Kidney capillary endothelial cell (primary cell): Measurements from ENCODE around the gene JAML.

Experiments
- DNase-seq: peaks from one replicate; pipeline ENCODE4 v3.0.0-alpha.2; 2018; ENCODE audit warnings: low spot score

The JAML gene

DNA sequence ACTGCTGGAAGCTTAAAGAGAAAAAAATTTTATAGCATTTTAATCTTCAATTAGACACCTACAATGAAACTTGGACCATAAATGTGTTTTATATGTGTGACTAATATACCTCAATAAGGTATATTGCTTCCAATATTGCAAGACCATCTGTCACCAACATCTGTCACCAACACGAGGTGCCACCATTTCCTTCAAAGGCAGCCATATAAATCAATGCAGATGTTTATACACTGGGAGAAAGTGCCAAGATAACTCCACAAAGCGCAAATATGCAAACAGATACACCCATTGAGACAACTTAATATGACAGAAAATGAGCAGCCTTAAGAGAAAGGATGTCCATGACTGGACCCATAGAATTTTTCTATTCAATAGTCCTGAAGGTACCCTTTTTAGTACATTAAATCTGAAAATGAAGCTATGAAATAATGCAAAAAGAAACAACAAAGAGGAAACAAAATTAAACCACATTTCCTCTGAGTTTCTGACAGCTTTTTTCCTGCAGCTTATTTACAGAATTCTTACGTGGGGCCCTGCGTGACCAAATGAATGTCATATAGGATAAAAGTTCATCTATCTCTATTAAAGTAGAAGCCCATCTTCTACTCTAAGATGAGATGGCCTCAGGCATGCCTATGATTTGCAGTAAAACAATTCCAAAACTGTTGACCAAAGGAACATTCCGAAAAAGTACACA is 14.8 kb upstream of the JAML start:
- no peak for DNase-seq

DNA sequence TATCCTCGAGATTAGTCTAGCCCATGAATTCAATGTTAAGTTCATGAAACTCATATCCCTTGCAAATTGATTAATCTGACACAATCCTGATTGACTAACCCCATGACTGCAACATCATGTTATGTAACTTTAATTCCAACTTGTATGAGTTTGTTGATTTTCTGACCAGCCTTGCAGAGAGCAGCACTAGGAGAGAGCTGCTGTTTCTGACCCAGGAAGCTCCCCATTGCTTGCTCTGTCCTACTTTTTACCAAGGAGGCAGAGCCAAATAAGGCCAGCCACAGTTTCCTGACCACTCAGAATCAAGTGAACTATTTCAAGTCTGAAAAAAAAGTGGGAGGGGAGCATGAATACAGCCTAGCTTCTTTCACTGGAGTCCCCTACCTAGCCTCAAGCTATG is 14.1 kb upstream of the JAML start:
- DNase-seq: no peak

DNA sequence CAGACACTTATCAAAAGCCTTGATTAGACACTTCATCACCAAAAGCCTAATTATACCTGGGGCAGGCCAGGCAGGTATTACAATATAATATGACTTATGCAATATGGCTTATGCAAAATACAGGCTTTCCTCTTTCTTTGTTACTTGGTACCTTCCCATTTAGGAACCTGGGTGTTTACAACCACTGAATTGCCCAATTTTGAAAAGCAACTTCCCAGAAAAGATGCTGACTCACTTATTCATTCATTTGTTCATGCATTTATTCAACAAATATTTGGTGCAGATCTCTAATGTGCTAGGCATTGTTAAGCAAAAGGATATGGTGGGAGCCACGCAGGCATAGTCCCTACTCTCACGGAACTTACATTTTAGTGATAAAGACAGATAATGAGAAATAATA is 13.6 kb upstream of the JAML start:
- DNase-seq: no peak

DNA sequence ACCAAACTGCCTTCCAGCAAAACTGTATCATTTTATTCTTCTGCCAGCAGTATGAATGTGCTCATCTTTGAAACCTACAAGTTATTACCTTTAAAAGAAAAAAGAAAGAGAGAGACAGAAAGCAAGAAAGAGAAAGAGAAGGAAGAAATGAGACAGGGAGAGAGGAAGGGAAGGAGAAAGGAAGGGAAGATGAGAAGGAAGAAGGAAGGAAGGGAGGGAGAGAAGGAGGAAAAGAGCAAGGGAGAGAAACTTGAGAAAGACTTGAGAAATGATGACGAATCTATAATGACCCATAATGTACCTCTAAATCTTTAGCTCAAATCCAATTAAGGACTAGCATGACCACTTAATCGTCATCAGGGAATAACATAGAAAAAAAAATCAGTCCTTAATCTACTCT is 11.4 kb upstream of the JAML start:
- DNase-seq: no peak

DNA sequence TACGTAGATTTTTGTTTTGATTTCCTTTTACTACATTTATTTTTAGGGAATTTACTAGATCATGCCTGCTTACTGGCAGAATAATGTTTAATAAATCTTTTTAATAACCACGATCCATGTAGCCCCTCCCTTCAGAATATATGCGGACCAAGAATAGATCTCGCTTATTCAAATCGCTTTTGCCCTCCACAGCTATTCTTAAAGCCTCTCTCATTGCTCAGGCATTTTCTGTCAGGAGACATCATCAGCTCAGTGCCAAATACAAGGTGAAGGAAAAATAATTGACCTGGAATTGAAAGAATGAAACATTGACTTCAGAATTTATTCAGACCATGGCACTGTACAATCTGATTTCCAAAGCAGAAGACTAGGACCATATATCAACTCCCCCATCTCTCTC is 10.0 kb upstream of the JAML start:
- no peak for DNase-seq

DNA sequence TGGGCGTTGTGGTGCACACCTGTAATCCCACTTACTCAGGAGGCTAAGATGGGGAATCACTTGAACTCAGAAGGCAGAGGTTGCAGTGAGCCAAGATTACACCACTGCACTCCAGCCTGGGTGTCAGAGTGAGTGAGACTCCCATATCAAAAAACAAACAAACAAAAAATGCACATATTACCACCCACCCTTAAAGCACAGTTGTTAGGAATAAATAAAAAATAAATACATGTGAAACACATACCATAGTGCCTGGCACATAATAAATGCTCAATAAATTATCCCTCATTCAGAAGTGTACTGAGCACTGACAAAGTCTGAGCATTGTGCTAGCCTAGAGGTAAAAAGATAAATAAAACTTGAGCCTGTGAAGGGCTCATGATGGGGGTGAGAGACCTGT is 9.0 kb upstream of the JAML start:
- no peak for DNase-seq

DNA sequence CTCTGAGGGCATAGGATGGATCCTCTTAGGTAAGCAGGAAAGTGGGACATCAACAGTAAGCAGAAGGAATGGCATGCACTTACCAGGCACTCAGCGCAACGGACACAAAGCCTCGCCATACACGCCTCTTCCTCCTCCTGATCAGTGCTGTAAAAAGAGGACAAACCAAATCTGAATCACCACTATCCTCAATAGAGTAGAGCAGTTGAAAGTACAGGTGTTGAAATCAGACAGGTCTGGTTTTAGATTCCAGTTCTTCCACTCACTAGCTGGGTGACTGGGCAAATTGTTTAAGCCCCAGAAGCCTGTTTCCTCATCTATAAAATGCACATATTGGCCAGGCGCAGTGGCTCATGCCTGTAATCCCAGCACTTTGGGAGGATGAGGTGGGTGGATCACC is 8.6 kb upstream of the JAML start:
- no peak for DNase-seq

DNA sequence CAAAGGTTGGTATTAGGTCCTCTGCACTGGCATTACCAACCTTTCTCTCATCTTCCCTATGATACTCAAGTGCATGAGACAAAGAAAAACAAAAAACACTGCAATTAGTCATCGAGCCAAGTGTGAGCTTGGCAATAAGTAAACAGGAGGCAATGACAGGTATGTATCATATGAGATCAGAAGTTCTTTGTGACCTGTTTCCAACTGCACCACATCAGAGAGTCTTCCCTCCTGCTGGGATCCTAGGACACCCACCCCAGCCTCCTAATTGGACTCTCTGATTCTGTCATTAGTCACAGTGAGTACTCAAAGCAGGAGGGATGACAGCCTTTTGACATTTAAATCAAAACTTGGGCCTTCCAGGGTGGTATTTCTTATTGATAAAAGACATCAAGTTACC is 7.8 kb upstream of the JAML start:
- no peak for DNase-seq

DNA sequence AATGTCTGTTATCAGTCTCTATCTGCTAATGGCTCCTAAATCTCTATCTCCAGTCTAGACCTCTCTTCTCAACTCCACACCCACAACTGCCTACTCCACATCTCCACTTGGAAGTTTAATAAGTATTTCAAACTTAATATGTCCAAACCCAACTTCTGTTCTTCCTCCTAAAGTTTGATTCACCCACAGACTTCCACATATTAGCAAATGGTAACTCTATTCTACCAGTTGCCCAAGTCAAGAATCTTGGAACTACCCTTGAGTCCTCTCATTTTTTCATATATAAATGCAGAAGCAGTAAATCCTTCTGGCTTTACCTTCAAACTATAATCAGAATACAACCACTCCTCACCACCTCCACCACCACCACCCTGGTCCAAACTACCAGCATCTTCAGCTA is 6.7 kb upstream of the JAML start:
- no peak for DNase-seq

DNA sequence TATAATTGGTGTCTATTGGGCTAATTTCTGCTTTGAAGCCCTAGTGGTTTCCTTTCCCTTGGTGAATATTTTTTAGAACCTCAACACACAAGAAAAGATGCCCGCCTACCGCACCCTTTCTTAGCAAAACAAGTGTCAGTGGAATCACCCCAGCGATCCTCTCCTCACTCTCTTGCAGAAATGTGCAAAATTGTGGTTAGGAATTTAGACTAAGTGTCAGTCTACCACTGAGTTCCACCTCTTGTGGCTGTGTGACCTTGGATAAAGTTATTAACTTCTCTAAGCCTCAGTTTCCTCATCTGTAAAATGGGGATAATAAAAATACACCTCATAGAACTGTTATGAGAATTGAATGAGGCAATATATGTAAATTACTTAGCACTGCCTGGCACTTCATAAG is 5.3 kb upstream of the JAML start:
- DNase-seq: no peak

DNA sequence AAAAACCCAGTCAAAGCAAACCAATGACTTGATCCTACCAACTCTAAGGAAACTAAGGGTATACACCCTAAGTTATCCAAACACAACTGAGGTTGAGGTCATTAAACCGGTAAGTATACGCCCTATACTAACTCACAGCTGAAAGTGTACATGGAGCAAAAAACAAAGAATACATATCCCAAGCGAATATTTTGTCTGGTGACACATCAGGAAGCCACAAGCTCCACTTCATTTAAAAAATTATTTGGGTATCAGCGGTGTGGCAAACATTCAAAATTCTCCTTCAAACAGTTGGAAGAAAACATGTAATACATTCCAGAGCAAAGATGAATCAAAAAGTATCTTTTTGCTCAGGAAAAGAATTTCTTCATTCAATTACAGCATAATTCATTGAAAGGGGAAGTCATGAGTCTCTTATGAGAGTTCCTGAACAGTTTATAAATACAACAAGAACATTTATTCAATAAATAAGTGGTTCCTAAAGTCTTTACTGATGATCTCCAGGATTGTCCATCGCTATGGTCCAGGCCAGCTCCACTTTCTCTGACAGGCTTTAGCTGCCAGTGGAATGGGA is 4.5 kb upstream of the JAML start:
- no peak for DNase-seq

DNA sequence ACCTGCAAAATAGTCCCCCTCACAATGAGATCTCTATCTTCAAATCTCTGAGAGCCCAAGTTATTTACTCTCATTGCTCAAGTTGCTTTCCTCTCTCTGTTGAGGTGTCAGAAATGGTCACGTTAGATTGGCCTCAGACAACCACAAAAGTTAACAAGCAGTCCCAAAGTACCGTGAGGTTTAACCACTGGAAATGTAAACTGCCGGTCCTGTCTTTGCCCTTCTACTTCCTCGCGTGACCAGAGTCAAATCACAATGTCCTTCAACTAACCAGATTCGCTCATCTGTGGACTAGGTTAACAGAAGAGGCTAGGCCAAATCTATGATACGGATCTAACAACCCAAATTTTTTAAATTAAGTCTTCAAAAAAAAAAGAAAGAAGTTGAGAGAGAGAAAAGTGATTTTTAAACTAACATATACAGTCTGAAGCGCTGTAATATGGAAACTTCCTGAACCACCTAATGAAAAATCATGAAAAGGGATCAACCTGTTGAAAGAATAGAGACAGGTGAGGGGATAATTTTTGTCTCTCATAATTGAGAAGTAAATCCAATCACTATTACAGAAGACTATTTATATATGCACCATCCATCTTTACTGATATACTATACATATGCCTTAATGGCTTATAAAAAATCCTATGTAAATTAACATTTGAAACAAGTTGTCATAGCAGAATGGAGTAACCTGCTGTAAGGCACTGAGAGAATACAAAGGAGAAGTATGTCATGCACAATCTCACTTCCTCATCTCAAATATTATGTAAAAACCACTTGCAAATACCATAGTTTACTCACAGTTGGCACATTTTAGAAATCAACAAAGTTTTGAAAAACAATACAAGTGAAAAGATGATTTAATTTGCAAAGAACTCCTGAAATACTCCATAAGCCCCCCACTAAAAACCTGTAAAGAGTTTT is 3.3 kb upstream of the JAML start:
- DNase-seq: no peak

DNA sequence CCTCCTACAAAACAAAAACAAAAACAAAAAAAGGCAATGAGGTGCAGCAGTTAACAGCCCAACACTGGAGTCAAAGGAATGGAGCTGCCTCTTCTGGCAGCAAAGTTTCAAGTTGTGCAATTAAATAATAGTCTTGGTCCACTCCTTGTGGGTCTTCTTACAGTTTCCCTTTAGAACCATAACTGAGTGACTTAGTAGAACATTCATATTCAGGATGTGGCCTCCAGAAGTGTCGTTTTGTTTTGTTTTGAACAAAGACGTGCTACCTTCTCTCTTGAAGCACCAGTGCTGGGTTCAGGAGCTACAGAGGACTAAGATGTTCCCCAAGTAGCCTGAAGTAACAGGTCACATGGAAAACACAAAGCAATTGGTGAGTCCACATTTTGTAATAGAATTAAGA is 2.0 kb upstream of the JAML start:
- DNase-seq: no peak

DNA sequence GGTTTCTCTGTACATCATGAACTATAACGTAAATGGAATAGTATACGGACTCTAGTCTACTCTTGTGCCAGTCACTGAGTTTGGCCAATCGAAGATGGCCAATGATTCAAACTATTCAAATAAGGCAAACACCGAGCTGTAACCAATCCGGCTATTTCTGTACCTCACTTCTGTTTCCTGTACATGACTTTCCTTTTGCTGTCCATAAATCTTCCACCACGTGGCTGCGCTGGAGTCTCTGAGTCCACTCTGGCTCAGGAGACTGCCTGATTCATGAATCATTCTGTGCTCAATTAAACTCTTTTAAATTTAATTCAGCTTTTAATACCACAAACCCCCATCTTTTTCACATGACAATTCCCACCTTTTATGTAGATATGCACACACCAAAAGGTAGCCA is 1.5 kb upstream of the JAML start:
- no peak for DNase-seq

DNA sequence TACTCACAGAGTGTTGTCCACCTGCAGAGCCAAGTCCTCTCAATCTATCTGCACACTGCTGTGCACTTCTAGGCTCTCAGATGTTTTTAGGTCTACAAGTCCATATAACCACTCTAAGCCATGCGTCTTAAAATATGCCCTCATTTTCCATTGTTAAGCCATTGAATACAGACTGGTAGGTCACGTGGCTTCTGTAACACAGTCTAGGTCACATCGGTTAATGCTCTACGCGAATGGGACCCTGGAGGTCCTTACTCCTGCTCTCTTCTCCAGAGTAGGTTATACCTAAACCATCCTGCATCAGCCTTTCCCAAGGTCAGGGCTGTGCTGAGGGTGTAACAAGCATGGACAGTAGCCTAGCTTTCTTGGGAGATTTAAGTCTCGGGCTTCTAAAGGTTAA is 819 bp downstream of the JAML start:
- DNase-seq: no peak

DNA sequence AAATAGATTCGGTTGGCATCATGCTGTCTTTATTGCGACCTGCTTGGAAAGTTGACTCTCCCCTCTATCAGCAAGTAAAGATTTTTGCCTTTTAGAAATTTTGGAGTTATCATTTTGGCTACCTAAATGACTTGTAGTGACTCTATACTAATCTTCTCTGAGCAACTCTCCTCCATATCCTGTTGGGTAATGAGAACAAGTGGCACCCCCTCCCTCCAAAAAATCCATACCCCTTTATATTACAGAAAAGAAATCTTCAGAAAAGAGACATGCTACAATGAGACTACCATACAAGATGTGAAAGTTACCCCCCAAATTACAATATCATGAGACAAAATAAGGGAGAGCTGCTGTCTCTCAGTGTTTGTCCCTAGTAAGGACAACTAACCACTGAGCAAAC is 1.2 kb downstream of the JAML start:
- DNase-seq: no peak

DNA sequence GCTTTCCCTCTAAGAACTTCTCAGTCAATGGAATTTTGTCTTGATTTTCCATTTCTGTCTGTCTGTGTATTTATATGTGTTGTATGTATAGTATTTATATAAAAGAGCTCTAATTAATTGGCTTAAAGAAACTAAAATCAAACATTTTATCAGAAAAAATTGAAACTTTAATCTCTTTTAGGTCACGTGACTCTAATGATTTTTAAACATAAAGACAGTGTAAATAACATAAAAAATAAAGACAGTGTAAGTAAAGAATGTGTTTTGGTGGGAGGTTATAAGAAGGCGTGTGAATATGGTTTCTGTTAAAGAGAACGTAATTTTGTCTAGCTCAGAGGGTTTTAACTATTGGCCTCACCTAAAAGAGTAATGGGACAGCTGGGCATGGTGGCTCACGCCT is 2.4 kb downstream of the JAML start:
- no peak for DNase-seq

DNA sequence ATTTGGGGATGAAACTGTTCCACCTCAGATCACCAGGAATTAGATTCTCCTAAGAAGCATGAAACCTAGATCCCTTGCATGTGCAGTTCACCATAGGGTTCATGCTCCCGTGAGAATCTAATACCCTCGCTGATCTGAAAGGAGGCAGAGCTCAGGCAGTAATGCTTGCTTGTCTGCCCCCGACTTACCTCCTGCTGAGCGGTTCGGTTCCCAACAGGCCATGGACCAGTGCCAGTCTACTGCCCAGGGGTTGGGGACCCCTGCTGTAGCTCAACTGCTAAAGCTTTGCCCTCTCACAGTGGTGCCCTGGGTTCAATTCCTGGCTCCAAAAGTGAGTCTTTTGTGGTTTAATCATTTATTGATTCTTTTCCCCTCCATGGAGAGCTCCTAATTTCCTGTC is 3.4 kb downstream of the JAML start:
- DNase-seq: no peak

DNA sequence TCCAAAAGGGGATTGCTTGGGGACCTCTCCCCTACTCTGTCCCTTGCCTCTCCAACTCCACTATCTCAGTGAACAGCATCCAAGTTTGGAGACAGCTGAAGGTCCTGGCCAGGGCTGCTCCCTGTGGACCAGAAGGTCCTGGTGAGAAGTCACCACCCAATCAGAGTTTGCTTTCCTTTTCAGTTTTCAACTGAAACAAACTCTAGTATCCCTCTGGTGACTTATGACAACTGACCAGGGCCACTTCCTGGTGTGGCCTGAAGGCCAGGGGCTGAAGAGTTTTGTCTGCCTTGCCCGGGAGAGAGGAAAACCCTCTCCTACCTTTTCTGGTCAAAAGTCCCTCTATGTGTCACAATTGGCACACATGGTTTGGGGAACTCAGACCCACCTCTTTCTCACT is 5.1 kb downstream of the JAML start:
- DNase-seq: no peak

DNA sequence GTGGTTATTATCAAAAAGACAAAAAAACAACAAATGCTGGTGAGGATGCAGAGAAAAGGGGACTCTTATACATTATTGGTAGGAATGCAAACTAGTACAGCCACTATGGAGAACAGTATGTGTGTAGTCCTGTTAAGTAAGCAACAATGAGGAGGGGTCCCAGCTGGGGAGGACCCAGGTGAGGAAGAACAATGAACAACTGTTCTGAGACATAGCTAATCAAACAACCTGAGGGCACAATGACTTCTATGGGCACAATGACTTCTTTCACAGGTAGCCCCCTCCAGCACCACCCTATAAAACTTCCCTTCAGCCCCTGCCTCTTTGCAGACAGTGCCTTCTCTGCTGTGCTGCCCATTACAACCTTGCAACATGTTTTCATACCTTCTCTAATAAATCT is 5.6 kb downstream of the JAML start:
- no peak for DNase-seq

DNA sequence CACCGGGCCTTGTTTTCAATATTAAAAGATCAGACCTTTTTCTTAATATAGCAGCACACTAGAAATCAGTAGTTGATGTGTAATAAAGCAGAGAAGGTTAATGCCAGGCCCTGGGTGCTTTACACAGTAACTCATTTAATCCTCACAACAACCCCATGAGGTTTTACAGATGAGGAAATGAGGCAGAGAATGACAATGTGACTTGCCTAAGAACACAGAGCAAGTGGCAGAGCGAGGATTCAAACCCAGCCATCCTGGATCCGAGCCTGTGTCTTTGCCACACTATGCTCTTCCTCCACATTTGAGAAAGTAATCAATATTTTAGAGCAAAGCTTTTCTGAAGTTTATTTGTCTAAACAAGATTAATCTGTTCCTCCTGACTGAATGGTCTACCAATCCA is 7.2 kb downstream of the JAML start:
- no peak for DNase-seq

DNA sequence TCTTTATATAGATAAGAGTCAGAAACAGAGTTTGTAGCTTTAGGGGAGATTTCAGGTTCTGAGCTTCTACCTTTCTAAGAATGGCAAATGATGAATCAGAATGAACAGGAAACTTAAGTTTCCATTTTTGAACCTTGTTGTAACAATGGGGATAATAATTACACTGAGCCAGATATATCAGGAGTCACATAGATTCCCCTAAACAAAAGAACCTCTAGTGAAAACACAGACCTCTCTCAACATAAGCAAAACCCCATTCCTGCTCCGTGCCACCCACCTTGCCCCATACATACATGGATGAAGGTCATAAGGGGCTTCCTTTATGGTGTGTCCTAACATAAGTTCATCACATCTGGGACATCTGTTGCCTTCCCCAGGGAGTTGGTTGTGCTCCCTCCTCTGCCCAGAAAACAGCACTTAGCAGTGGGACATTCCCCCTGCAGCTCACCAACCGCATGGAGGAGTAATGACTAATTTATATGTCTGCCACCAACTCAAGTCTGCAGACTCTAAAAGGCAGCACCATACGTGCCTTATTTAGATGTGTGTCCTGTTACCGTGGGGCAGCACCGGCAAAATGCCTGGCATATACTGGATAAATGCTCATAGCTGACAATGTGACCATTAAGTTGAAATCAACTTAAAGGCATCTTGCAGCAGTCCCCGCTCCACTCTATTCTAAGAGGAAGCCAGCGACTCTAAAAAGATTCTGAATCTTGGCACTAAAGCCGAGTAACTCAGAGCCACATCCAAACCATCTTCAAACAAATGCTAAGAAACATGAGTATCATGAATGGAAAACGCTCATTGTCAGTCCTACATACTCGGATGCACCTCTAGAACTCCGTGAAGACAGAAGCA is 8.0 kb downstream of the JAML start:
- DNase-seq: no peak

DNA sequence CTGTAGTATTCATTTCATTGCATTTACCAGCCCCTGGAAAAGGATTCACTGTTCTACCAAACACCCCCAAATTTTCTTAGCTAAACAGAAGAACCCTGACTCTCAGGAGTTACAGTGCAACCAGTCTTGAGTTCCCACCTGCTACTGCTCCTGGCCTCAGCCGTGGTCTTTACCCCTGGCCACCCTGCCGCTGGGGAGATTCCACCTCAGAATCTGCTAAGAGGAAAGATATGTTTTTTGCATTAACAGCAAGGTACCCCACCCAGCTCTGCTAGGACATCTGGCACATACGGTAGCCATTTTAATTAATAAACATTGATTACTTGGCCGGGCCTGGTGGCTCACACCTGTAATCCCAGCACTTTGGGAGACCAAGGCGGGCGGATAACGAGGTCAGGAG is 9.0 kb downstream of the JAML start:
- no peak for DNase-seq
